Nucleus accumbens (tissue), 56 donors: ENCODE results near the gene PTPRG.
A peak's percentile ranks its signal among the peaks of the same experiment; 100 is the strongest.

Experiments used
- DNase-seq, 56 donors: peaks; one replicate each; lab custom pipeline; 2025; lab: John Stamatoyannopoulos, UW

The PTPRG gene

GRCh38 chr3:62253971-62254370, 692.6 kb downstream of the PTPRG start:
- DNase-seq: no peak

GRCh38 chr3:62255758-62256157, 694.4 kb downstream of the PTPRG start:
- no peak for DNase-seq

GRCh38 chr3:62259924-62260323, 698.6 kb downstream of the PTPRG start:
- DNase-seq: no peak

GRCh38 chr3:62260655-62261054, 699.3 kb downstream of the PTPRG start:
- no peak for DNase-seq

- no peak for DNase-seq
Measured at GRCh38 chr3:62261121-62261520, 699.8 kb downstream of the PTPRG start.

- no peak for DNase-seq
Measured at GRCh38 chr3:62261736-62262135, 700.4 kb downstream of the PTPRG start.

- DNase-seq: no peak
Measured at GRCh38 chr3:62265528-62265927, 704.2 kb downstream of the PTPRG start.

GRCh38 chr3:62266668-62267283, 705.4 kb downstream of the PTPRG start:
- DNase-seq: no peak

- no peak for DNase-seq
Measured at GRCh38 chr3:62276658-62277180, 715.3 kb downstream of the PTPRG start.

- no peak for DNase-seq
Measured at GRCh38 chr3:62277450-62277849, 716.1 kb downstream of the PTPRG start.

GRCh38 chr3:62277986-62278385, 716.6 kb downstream of the PTPRG start:
- DNase-seq: no peak

GRCh38 chr3:62281726-62282125, 720.4 kb downstream of the PTPRG start:
- no peak for DNase-seq

GRCh38 chr3:62284442-62284841, 723.1 kb downstream of the PTPRG start:
- no peak for DNase-seq

- DNase-seq: no peak
Measured at GRCh38 chr3:62287392-62287927, 726.1 kb downstream of the PTPRG start.

GRCh38 chr3:62289922-62290321, 728.6 kb downstream of the PTPRG start:
- DNase-seq: no peak

- DNase-seq: no peak
Measured at GRCh38 chr3:62293051-62293780, 731.8 kb downstream of the PTPRG start.

- DNase-seq: no peak
Measured at GRCh38 chr3:62295571-62295970, 734.2 kb downstream of the PTPRG start.

- no peak for DNase-seq
Measured at GRCh38 chr3:62300617-62301016, 739.2 kb downstream of the PTPRG start.

- DNase-seq: no peak
Measured at GRCh38 chr3:62312201-62312600, 750.8 kb downstream of the PTPRG start.

GRCh38 chr3:62316525-62316924, 755.2 kb downstream of the PTPRG start:
- no peak for DNase-seq

- peak in 7 of 56 donors; percentile 1 to 22 (median 16) for DNase-seq
Measured at GRCh38 chr3:62318365-62318751, 757.0 kb downstream of the PTPRG start.
